ENCODE results near the gene ENGASE. TPM values are rescaled to one million over a fixed set of nuclear protein-coding genes. Genes with fewer than 3 reads are reported as not detected.

Gene ENGASE
- total and polyA plus RNA-seq, 2 of the 8 experiments (the other 6 are each of a cell fraction or from before 2014, with no cell fraction given): 9.3 to 36.1 TPM

DNA sequence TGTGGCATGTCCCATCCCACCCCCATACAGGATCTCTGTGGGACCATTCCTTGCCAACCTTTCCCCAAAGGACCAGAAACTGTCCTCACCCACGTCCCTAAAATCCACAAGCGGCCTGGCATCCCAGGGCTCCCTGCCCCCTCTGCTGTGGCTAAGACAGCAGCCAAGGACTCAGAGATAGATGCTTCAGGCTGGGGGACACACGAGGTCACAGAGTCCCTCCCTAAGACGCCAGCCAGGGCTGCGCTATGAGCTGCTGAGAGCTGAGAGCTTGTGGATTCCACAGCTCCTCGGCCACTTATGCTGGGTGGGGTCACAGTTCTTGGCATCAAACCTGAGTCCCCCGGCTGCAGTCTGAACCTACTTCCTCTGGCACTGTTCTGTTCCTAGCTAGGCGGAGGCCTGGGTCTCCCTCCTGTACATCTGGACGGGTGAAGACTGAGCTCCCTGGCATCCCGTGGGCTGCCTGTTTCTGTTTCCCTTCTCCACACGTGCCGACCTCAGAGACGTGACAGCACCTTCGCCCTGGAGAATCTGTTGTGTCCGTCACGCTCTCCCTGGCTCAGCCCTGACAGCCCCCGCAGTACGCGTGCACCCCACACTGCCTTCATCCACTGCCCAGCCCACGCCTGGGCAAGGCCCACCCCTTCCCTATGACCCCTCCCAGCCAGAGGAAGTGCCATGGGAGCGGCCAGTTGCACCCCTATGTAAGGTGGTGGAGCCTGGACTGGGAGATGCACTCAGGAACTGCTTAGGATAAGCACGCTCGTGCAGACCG, 61.2 kb downstream of the ENGASE start (continued):
- TF ChIP-seq, protein P1, sequence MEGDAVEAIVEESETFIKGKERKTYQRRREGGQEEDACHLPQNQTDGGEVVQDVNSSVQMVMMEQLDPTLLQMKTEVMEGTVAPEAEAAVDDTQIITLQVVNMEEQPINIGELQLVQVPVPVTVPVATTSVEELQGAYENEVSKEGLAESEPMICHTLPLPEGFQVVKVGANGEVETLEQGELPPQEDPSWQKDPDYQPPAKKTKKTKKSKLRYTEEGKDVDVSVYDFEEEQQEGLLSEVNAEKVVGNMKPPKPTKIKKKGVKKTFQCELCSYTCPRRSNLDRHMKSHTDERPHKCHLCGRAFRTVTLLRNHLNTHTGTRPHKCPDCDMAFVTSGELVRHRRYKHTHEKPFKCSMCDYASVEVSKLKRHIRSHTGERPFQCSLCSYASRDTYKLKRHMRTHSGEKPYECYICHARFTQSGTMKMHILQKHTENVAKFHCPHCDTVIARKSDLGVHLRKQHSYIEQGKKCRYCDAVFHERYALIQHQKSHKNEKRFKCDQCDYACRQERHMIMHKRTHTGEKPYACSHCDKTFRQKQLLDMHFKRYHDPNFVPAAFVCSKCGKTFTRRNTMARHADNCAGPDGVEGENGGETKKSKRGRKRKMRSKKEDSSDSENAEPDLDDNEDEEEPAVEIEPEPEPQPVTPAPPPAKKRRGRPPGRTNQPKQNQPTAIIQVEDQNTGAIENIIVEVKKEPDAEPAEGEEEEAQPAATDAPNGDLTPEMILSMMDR (IDR thresholded peaks at IDR 0.05; ENCODE audit: control extremely low read depth in 1 of 3, insufficient read depth in 1 of 3, low read depth in 1 of 3, low read length in 3 of 3): no peak
- TF ChIP-seq POLR2A (IDR thresholded peaks at IDR 0.05; ENCODE audit: control extremely low read depth in 1 of 2, low read depth in 2 of 2, low read length in 2 of 2): no peak

Other genes starting within 250 kb of the ENGASE start
- gene USP36, start 234.0 kb upstream of the ENGASE start, total RNA-seq (2021; fragmentation: NEBNext Ultra II Directional; extraction: Animal tissue kit (Norgen Biotek cat#: 25700)): 65.8 and 67.7 TPM in 2 replicates
- 40.7 and 44.8 TPM in 2 replicates for gene USP36, start 234.0 kb upstream of the ENGASE start, polyA plus RNA-seq (2011; rRNA removed)
- gene CEP295NL, start 171.6 kb upstream of the ENGASE start, total RNA-seq (2021; fragmentation: NEBNext Ultra II Directional; extraction: Animal tissue kit (Norgen Biotek cat#: 25700)): 1.4 and 2.0 TPM in 2 replicates
- 0.05 and 0.06 TPM in 2 replicates for gene CEP295NL, start 171.6 kb upstream of the ENGASE start, polyA plus RNA-seq (2011; rRNA removed)
- 42.7 and 43.3 TPM in 2 replicates for gene TIMP2, start 149.4 kb upstream of the ENGASE start, total RNA-seq (2021; fragmentation: NEBNext Ultra II Directional; extraction: Animal tissue kit (Norgen Biotek cat#: 25700))
- gene TIMP2, start 149.4 kb upstream of the ENGASE start, polyA plus RNA-seq (2011; rRNA removed): 18.2 and 21.5 TPM in 2 replicates
- gene LGALS3BP, start 94.9 kb upstream of the ENGASE start, total RNA-seq (2021; fragmentation: NEBNext Ultra II Directional; extraction: Animal tissue kit (Norgen Biotek cat#: 25700)): 53.8 and 56.1 TPM in 2 replicates
- gene LGALS3BP, start 94.9 kb upstream of the ENGASE start, polyA plus RNA-seq (2011; rRNA removed): 61.6 and 87.5 TPM in 2 replicates
- gene CANT1, start 65.1 kb upstream of the ENGASE start, total RNA-seq (2021; fragmentation: NEBNext Ultra II Directional; extraction: Animal tissue kit (Norgen Biotek cat#: 25700)): 30.7 and 32.6 TPM in 2 replicates
- 23.0 and 28.3 TPM in 2 replicates for gene CANT1, start 65.1 kb upstream of the ENGASE start, polyA plus RNA-seq (2011; rRNA removed)
- gene C1QTNF1, start 50.7 kb upstream of the ENGASE start, total RNA-seq (2021; fragmentation: NEBNext Ultra II Directional; extraction: Animal tissue kit (Norgen Biotek cat#: 25700)): 2.5 and 3.5 TPM in 2 replicates
- 1.5 and 2.1 TPM in 2 replicates for gene C1QTNF1, start 50.7 kb upstream of the ENGASE start, polyA plus RNA-seq (2011; rRNA removed)